ENCODE measurements around the gene IKZF1.

- TF ChIP-seq POLR2A (IDR thresholded peaks at IDR 0.05) = no peak
- no peak for TF ChIP-seq CTCF (IDR thresholded peaks at IDR 0.05 in 8 of 11, conservative IDR thresholded peaks at IDR 0.05 in 3 of 11)
These were observed 124.4 kb downstream of the IKZF1 start for GRCh38 chr7:50428911-50429310.
